ENCODE results near the gene RAD51B.
A peak's percentile ranks its signal among the peaks of the same experiment; 100 is the strongest.
"Not testable (repeated sequence)": the region's sequence is repeated elsewhere in the genome, so short reads cannot be mapped to it uniquely, and the experiment has no call there.

Gene RAD51B

GRCh38 chr14:67819563-67820421 lies at the start of gene RAD51B:
TSS of gene RAD51B (plus strand) at chr14:67819779.
- DNase-seq: peak; percentile 39

GRCh38 chr14:67773844-67774377 lies 45.7 kb upstream of the RAD51B start:
- no peak for DNase-seq

GRCh38 chr14:67776653-67777322 lies 42.8 kb upstream of the RAD51B start:
- DNase-seq: no peak

GRCh38 chr14:67778792-67779191 lies 40.8 kb upstream of the RAD51B start:
- no peak for DNase-seq

- DNase-seq: no peak
Observed at GRCh38 chr14:67782090-67782489, 37.5 kb upstream of the RAD51B start.

- no peak for DNase-seq
Observed at GRCh38 chr14:67784244-67784823, 35.2 kb upstream of the RAD51B start.

- DNase-seq: no peak
Observed at GRCh38 chr14:67785270-67786109, 34.1 kb upstream of the RAD51B start.

GRCh38 chr14:67787673-67788072 lies 31.9 kb upstream of the RAD51B start:
- DNase-seq: no peak

- no peak for DNase-seq
Observed at GRCh38 chr14:67798731-67799130, 20.8 kb upstream of the RAD51B start.

GRCh38 chr14:67800743-67801142 lies 18.8 kb upstream of the RAD51B start:
- DNase-seq: no peak

GRCh38 chr14:67806246-67806645 lies 13.3 kb upstream of the RAD51B start:
- no peak for DNase-seq

- DNase-seq: no peak
Observed at GRCh38 chr14:67814821-67815220, 4.8 kb upstream of the RAD51B start.

GRCh38 chr14:67815573-67816225 lies 3.9 kb upstream of the RAD51B start:
- DNase-seq: no peak

- peak; percentile 97 for DNase-seq
Observed at GRCh38 chr14:67816326-67817002, 3.1 kb upstream of the RAD51B start, which contains the start of gene ZFYVE26. TSS of gene ZFYVE26 (minus strand) at chr14:67816590. CDS start at chr14:67815963, 627 bp downstream.

GRCh38 chr14:67817750-67818438 lies 1.7 kb upstream of the RAD51B start:
- no peak for DNase-seq

GRCh38 chr14:67818476-67818875 lies 1.1 kb upstream of the RAD51B start:
- not testable (repeated sequence) for DNase-seq

- DNase-seq: peak; percentile 7
Observed at GRCh38 chr14:67820428-67820971, 921 bp downstream of the RAD51B start.

- DNase-seq: no peak
Observed at GRCh38 chr14:67821121-67821520, 1.5 kb downstream of the RAD51B start.

- no peak for DNase-seq
Observed at GRCh38 chr14:67831113-67831512, 11.5 kb downstream of the RAD51B start.

GRCh38 chr14:67833403-67833802 lies 13.8 kb downstream of the RAD51B start:
- DNase-seq: no peak
